Measurements from ENCODE around the gene KCNH2.

Gene KCNH2

DNA sequence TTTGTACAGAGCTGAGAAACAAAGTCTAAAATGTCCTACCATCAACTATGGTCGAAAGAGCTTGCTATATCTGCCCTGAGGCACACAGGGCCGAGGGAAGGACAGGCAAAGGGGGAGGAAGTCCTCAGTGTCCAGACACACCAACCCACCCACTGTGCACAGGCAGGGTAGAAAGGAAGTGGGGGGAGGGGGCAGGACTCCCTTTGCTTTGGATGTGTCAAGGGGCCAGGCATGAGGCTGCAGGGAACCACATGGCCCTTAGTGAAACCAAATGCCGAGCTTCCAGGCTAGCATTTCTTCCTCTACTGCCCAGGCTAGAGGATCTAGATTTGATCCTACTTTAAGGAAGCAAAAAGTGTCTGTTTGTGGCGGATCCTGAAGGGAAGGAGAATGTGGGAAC lies 28.6 kb downstream of the KCNH2 start:
- DNase-seq, result no peak

DNA sequence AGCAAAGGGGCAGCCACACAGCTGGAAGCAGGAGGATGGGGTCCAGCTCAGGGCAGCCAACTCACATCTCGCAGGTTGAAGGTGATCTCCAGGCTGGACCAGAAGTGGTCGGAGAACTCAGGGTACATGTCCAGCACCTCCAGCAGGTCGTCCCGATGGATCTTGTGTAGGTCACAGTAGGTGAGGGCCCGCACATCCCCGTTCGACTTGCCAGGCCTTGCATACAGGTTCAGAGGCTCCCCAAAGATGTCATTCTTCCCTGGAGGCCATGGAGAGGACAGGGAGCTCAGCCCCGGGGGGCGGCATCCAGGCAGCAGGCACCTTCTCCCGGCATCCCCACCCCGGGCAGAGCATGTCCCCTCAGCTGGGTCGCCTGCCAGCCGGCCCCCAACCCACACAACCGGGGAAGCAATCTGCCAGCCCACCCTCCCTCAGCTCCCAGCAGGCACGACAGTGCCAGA lies 29.3 kb downstream of the KCNH2 start:
- no peak for DNase-seq

DNA sequence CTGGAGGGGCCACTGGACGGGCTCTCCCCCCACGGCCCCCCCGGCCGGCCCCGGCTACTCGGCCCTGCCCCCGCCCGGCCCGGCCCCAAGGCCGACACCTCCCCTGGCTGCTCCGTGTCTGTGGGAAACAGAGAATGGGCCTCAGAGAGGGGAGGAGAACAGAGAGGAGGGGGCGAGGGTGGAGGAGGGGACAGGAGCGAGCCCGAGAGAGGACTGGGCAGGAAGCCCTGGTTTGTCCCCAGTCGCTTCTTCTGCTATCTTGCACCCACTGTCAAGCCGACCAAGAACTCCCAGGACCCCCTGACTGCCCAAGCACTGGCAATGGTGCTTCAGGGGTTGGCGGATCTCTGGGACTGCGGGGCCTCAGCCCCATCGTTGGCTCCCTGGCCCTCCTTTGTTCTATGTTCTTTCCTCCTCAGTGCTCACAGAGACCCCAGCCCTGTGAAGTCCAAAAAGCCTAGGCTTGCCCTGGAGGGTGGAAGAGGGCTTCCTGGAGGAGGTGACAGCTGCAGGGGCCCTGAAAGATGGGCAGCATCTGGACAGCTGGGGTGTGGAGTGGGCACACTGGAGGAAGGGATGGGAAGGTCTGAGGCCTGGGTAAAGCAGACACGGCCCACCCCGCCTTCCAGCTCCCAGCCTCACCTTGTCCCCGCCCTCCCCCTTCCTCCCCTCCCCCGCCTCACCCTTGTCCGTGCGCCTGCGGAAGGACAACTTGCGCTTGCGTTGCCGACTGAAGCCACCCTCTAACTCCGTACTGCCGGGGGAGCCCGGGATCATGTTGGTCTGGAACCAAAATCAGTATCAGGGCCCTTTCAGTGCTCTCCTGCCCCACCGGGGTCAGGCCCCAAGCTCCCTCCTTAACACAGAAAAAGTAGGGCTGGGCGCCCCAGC lies 30.1 kb downstream of the KCNH2 start:
- no peak for DNase-seq

- DNase-seq, result no peak
These were observed 30.8 kb downstream of the KCNH2 start for GRCh38 chr7:150947241-150947745.

- no peak for DNase-seq
These were observed 31.5 kb downstream of the KCNH2 start for GRCh38 chr7:150946421-150947240.

GRCh38 chr7:150945853-150946420 lies 32.2 kb downstream of the KCNH2 start:
- DNase-seq, result peak in 49 of 58 donors; percentile 28 to 84 (median 61)

DNA sequence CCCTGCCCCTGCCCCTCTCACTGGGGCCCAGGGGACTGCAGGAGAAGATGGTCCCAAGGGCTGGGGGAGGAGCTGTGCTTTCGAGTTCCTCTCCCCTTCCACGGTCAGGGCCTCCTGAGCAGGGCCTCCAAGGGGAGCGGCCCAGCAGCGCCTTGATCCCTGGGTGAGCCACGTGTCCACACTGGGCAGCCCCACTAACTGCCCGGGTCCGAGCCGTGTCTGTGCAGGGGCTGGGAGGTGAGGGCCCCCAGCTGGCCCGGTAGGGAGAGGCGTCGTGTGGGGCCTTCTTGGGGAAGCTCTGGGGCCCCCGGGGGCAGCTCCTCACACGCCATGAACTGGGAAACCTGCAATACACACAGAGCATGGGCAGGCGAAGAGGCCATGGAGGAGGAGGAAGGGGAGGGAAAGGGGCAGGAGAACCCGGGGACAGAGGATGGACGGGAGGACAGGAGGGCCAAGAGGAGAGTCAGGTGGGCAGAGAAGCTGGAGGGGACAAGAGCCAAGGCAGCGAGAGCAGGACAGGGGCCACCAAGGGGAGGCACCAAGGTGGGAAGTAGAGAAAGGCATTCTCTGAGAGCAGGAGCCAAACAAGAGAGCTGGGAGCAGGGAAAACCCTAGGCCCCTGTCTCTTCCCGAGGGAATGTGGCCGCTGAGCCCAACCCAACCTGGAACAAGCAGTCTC lies 32.8 kb downstream of the KCNH2 start:
- no peak for DNase-seq

DNA sequence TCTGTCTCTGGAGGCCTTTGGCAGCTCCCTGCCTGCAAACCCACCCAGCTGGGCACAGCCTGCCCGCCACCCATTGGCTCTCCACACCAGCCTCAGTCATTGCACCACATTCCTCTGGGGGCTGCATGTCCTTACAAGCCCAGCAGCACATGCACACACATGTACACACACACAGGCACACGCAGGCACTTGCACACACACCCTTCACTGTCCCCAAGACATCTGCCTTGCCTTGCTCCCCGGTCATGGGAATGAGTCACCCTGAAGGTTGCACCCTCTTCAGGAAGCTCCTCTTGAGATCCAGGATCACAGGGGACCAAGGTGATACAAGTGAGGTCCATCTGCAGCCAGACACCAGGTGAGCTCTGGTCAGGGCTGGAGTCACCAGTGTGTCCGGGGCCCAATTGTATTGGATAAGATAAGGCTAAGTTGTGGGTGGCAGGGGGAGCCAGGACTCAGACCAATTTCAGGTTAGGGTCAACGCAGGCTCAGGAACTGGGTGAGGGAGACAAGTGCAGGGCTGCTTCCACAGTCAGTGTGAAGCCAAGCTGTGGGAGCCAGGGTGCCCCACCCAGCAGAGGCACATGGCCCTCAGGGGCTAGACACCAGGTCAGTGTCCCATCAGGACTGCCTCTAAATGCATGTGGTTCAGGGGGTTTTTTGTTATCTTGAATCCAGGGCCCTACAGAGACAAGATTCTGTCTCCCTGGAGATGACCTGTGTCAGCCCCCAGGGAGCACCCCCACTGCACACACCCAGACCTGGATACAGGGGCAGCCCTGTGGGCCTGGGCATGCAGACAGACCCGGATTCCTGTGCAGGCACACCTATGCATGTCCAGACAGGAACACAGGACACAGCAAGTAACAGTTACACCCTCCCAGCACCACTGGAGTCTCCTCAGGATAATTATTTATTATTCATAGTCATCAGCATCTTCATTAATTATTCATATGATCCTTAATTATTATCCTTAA lies 33.8 kb downstream of the KCNH2 start:
- no peak for DNase-seq

DNA sequence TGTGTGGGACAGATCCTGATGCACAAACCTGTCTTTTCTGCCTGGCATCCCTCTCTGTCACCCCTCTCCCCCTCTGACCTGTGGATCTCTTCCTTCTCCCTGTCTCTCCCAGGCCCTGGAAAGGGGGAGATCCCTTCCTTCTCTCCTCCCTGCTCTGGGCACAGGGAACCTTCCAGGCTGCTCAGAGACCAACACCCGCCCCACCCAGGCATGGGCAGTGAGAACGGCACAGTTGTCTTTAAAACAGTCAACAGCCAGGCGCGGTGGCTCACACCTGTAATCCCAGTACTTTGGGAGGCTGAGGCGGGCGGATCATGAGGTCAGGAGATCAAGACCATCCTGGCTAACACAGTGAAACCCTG lies 34.7 kb downstream of the KCNH2 start:
- DNase-seq, result no peak

GRCh38 chr7:150942591-150943452 lies 35.3 kb downstream of the KCNH2 start:
- DNase-seq, result no peak

- peak in 2 of 58 donors; percentile 22 to 30 for DNase-seq
These were observed 36.0 kb downstream of the KCNH2 start for GRCh38 chr7:150942001-150942590.

DNA sequence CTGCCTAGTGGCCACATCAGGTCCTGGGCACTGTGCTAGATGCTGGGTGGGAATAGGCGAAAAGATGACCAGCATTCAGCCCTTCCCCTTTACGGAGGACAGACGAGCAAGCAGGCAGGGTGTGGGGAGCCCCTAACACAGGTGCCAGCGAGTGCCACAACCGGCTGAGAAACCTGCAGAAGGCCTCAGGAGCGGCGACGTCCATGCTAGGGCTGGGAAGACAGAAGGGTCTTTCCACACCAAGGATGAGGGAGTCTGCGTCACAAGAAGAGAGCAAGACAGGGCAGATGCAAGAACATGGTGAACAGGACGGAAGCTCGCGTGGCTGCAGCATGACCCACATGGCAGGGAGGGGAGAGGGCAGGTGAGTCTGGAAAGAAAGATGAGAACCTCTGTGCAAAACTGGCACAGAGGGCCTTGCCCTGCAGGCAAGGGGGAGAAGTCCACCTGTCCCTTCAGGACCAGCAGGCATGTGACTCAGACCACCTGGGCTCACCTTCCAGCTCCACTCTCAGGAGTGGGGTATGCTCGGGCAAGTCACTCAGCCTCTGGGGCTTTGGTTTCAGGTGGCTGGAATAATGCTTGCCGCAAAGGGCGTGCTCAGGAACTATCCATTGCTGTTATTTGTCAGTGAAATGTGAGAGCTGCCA lies 36.6 kb downstream of the KCNH2 start:
- no peak for DNase-seq

GRCh38 chr7:150940431-150941102 lies 37.6 kb downstream of the KCNH2 start:
- DNase-seq, result no peak

DNA sequence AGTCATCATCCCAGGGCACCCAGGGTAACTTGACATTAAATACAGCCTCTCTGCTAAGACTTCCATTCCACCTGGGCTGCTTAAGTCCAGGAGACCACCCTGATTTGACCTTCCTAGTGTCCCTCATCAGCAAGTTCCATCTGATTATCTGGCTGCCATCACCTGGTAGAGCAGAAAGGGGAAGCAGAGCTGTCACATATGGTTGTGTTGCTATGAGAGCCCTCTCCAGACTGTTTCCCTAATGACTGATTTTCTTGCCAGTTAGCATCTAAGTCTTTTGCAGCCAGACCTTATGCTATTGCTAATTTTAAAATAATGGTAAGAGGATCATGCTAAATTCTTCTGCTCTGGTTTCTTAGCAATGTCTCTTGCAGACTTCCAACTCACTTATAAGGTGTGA lies 38.7 kb downstream of the KCNH2 start:
- DNase-seq, result no peak

- no peak for DNase-seq
These were observed 39.1 kb downstream of the KCNH2 start for GRCh38 chr7:150939052-150939451.

DNA sequence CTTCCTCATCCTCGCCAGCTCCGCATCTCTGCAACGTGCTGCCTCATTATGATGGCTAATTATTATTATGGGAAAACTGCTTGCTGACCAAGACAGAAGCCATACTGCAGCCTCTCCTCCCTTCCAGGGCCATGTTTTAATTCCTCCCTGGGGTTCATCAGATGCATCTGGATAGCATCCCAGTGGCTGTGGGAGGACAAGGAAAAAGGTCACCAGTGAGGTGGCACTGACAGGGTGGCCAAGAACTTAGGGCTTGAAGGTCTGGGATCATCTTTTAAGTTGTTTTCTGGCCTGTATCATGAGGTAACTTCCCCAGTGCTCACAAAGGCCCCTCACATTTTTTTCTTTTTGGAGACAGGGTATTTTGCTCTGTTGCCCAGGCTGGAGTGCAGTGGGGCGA lies 39.6 kb downstream of the KCNH2 start:
- no peak for DNase-seq

DNA sequence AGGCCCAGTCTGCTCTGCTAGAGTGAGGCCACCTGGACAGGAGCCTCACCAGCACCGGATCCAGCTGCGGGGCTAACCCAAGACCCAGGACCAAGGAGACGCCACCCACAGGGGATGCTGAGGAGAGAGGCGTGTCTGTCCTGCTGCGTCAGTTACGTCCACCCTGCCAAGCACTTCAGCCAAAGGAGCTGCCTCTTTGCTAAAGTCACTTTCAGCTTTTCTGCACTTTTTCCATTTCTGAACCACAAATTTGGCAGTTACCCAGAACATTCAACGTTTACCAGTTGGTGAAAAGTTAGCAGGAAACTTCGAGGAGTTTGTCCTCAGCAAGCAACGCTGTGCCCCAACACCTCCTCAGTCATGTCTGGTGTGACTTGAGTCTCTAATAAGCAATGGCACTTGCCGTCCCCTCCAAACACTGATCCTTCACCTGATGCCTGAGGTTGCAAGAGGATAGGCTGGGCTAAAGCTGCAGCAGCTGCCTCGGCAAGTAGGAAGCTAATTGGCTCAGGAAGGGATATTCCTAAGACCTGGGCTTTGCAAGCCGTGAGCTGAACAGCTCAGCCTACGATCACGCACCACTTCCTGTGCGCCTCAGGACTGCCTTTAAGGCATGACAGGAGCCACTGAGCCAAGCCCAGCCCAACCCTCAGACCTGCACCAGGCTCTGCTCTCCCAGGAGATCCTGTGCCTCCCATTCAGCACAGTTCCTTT lies 40.1 kb downstream of the KCNH2 start:
- DNase-seq, result no peak

Measured in anterior cingulate cortex (tissue), 58 donors.